ENCODE measurements around the gene CLPTM1L.

The CLPTM1L gene

DNA sequence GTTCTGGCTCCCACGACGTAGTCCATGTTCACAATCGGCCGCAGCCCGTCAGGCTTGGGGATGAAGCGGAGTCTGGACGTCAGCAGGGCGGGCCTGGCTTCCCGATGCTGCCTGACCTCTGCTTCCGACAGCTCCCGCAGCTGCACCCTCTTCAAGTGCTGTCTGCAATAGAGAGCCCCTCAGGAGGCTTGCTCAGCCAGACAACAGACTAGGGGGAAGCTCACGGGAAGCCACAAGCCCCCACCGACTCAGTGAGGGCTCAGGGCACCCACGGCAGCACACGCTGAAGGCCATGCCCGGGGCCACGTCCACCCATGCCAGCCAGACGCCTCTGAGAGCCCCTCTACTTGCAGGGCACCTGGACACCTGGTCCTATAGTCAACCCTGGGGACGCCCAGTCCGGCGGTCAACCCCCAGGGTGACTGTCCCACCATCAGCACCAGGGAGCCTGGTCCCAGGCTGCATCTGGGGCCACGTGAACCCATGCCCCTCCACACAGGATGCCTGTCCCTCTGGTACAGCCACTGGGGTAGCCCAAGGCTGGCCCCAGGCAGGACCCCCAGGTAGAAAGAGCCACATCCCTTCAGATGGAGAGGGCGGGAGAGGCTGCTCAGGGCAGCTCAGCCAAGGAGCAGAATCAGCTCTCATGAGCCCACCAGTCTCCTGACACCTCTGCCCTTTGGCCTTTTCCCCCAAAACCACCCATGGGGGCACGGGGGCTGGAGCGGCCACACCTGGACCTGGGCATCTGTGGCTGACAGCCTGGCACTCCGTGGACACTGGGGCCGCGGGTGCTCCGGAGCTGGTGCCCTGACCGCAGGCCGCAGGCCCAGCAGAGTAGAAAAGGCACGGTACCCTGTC lies 64.5 kb downstream of the CLPTM1L start:
- Histone ChIP-seq H3K9ac (ENCODE audit: insufficient read length, low read depth) (no peak overlapping the region), H3K27me3 (ENCODE audit: insufficient read depth, insufficient read length) (no peaks in the 10 kb centered on the region), H3K4me1 (ENCODE audit: insufficient read depth, insufficient read length) (no peaks in the 10 kb centered on the region), H3K36me3 (ENCODE audit: insufficient read depth, insufficient read length, low read length) (peaks cover 11% of the 10 kb centered on the region), H3K9me3 (ENCODE audit: insufficient read depth, low read length) (no peaks in the 10 kb centered on the region), H3K4me3 (ENCODE audit: insufficient read length, low read depth) (no peak overlapping the region)
- TF ChIP-seq ZNF274 (IDR thresholded peaks at IDR 0.05; ENCODE audit: low read depth, low read length): no peak
- no peak for TF ChIP-seq YY1 (IDR thresholded peaks at IDR 0.05; ENCODE audit: insufficient read depth, insufficient read length)
- no peak for TF ChIP-seq SUZ12 (IDR thresholded peaks at IDR 0.05; ENCODE audit: extremely low read depth, insufficient read depth, insufficient read length)
- DNase-seq (ENCODE audit: low read depth, low spot score): no peak

DNA sequence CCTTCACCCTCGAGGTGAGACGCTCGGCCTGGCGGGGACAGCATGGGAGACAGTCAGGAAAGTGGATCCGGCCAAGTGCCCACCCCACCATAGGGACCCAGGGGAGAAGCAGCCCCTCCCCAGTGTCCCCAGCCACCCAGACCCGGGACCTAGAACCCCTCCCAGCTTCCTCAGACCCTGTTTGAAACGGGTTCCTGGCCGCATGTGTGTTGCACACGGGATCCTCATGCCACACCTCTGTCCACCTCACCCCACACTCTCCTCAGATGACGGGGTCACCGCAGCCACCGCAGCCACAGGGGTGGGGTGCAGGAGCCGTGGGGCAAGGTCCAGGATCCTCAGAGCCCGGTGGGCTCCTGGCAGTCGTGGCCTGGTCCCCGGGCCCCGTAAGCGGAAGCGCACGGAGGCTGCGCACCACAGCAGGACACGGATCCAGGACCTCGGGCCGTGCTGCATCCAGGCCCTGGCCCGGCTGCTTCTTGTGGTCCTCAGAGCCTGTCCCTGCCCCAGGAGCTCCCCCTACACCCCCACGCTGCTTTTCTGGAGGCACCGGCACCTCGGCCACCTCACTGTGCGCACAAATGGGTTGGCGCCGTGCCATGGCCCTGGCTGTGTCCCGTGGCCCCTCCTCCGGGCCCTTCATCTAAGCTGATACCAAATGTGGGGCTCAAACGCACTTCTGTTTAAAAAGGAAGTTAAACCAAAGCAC lies 65.3 kb downstream of the CLPTM1L start:
- DNase-seq (ENCODE audit: low read depth, low spot score): no peak
- Histone ChIP-seq H3K36me3 (ENCODE audit: insufficient read depth, insufficient read length, low read length) (peaks cover 11% of the 10 kb centered on the region), H3K9ac (ENCODE audit: insufficient read length, low read depth) (no peak overlapping the region), H3K27me3 (ENCODE audit: insufficient read depth, insufficient read length) (no peaks in the 10 kb centered on the region), H3K4me3 (ENCODE audit: insufficient read length, low read depth) (no peak overlapping the region), H3K4me1 (ENCODE audit: insufficient read depth, insufficient read length) (no peaks in the 10 kb centered on the region), H3K9me3 (ENCODE audit: insufficient read depth, low read length) (no peaks in the 10 kb centered on the region)
- TF ChIP-seq SUZ12 (IDR thresholded peaks at IDR 0.05; ENCODE audit: extremely low read depth, insufficient read depth, insufficient read length) (no peak), YY1 (IDR thresholded peaks at IDR 0.05; ENCODE audit: insufficient read depth, insufficient read length) (no peak), ZNF274 (IDR thresholded peaks at IDR 0.05; ENCODE audit: low read depth, low read length) (no peak)

DNA sequence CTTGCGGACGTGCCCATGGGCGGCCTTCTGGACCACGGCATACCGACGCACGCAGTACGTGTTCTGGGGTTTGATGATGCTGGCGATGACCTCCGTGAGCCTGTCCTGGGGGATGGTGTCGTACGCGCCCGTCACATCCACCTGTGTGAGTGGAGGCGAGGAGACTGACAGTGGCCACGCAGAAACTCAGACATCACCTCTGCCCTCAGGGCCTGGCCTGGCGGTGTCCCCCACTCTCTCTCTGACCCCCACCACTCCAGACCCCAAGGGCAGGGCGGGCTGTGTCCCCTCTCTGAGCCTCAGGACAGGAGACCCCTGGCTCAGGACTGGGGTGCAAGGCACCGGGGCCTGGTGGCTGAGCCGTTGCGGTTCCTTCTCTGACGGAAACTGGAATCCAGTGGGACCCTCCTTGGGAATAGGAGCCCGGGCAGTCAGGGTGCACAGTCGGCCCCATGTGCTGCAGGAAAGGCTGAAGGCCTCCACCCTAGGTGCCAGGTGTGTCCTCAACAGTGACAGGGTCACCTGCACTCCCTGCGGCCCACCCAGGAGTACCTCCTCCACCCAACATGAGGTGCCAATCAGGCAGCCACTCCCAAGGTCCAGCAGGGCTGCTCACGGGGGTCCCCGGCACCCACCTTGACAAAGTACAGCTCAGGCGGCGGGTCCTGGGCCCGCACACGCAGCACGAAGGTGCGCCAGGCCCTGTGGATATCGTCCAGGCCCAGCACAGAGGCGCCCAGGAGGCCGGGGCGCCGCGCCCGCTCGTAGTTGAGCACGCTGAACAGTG lies 66.0 kb downstream of the CLPTM1L start:
- no peak for DNase-seq (ENCODE audit: low read depth, low spot score)
- Histone ChIP-seq H3K27me3 (ENCODE audit: insufficient read depth, insufficient read length) (no peaks in the 10 kb centered on the region), H3K9ac (ENCODE audit: insufficient read length, low read depth) (no peak overlapping the region), H3K9me3 (ENCODE audit: insufficient read depth, low read length) (no peaks in the 10 kb centered on the region), H3K4me3 (ENCODE audit: insufficient read length, low read depth) (no peak overlapping the region), H3K4me1 (ENCODE audit: insufficient read depth, insufficient read length) (no peaks in the 10 kb centered on the region), H3K36me3 (ENCODE audit: insufficient read depth, insufficient read length, low read length) (peaks cover 11% of the 10 kb centered on the region)
- TF ChIP-seq ZNF274 (IDR thresholded peaks at IDR 0.05; ENCODE audit: low read depth, low read length): no peak
- no peak for TF ChIP-seq SUZ12 (IDR thresholded peaks at IDR 0.05; ENCODE audit: extremely low read depth, insufficient read depth, insufficient read length)

DNA sequence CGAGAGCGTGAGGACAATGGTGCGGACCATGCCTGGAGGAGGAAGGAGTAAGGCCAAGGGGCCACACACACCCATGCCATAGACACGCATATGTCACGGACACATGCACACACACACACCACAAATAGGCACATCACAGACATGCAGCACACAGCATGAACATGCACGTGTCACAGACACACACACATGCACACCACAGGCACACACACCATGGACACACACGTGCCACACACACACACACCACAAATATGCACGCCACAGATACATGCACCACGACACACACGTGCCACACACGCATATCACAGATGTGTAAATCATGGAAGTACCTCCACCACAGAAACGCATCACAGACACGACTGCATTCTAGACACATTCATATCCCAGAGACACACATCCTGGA lies 66.7 kb downstream of the CLPTM1L start:
- H3K36me3 ChIP-seq (ENCODE audit: insufficient read depth, insufficient read length, low read length): peaks cover 11% of the 10 kb centered on the region

DNA sequence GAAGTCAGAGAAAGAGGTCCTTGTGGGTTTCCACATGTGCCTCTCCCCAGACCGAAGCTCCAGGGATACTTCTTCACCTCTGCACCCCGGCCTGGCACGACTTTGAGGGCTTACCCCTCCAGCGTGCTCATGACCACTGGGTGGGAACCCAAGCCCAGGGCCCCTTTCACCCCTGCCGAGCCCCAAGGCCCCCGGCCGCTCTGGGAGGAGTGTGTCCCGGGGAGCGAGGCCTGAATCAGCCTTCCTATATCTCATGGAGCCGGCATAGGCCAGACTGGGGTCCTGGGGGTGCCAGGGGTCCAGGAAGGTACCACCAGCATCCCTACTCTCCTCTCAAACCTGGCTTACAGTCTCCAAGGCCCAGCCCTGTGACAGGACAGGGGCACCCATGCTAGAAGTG lies 67.1 kb downstream of the CLPTM1L start:
- no peaks in the 10 kb centered on the region for H3K9me3 ChIP-seq (ENCODE audit: insufficient read depth, low read length)
- no peaks in the 10 kb centered on the region for H3K27me3 ChIP-seq (ENCODE audit: insufficient read depth, insufficient read length)
- peaks cover 11% of the 10 kb centered on the region for H3K36me3 ChIP-seq (ENCODE audit: insufficient read depth, insufficient read length, low read length)
- DNase-seq (ENCODE audit: low read depth, low spot score): no peak
- no peak overlapping the region for H3K9ac ChIP-seq (ENCODE audit: insufficient read length, low read depth)
- no peak overlapping the region for H3K4me3 ChIP-seq (ENCODE audit: insufficient read length, low read depth)
- TF ChIP-seq ZNF274 (IDR thresholded peaks at IDR 0.05; ENCODE audit: low read depth, low read length) (no peak), YY1 (IDR thresholded peaks at IDR 0.05; ENCODE audit: insufficient read depth, insufficient read length) (no peak), SUZ12 (IDR thresholded peaks at IDR 0.05; ENCODE audit: extremely low read depth, insufficient read depth, insufficient read length) (no peak)
- no peaks in the 10 kb centered on the region for H3K4me1 ChIP-seq (ENCODE audit: insufficient read depth, insufficient read length)

More for the DNA sequence above, 66.7 kb downstream of the CLPTM1L start:
- no peaks in the 10 kb centered on the region for H3K9me3 ChIP-seq (ENCODE audit: insufficient read depth, low read length)
- no peaks in the 10 kb centered on the region for H3K4me1 ChIP-seq (ENCODE audit: insufficient read depth, insufficient read length)
- H3K27me3 ChIP-seq (ENCODE audit: insufficient read depth, insufficient read length): no peaks in the 10 kb centered on the region
- DNase-seq (ENCODE audit: low read depth, low spot score): no peak
- TF ChIP-seq YY1 (IDR thresholded peaks at IDR 0.05; ENCODE audit: insufficient read depth, insufficient read length) (no peak), ZNF274 (IDR thresholded peaks at IDR 0.05; ENCODE audit: low read depth, low read length) (no peak), SUZ12 (IDR thresholded peaks at IDR 0.05; ENCODE audit: extremely low read depth, insufficient read depth, insufficient read length) (no peak)
- no peak overlapping the region for H3K9ac ChIP-seq (ENCODE audit: insufficient read length, low read depth)
- H3K4me3 ChIP-seq (ENCODE audit: insufficient read length, low read depth): no peak overlapping the region

DNA sequence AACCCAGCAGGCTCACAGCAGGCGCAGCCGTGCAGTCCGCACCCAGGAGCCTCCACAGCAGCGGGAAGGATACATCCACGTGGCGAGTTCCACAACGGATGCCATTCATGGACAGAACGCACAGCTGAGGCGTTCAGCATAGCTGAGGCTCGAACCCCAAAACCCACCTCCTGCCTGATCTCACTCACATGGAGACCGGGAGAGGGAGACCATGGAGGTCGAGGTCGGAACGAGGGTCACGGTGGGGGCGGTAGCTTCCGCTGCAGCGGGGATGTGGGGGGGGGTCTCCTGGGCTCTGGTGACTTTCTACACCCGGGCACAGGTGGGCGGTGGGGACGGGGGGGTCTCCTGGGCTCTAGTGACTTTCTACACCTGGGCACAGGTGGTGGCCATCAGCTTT lies 67.6 kb downstream of the CLPTM1L start:
- Histone ChIP-seq H3K4me3 (ENCODE audit: insufficient read length, low read depth) (no peak overlapping the region), H3K36me3 (ENCODE audit: insufficient read depth, insufficient read length, low read length) (peaks cover 11% of the 10 kb centered on the region), H3K27me3 (ENCODE audit: insufficient read depth, insufficient read length) (no peaks in the 10 kb centered on the region), H3K9me3 (ENCODE audit: insufficient read depth, low read length) (no peaks in the 10 kb centered on the region), H3K4me1 (ENCODE audit: insufficient read depth, insufficient read length) (no peaks in the 10 kb centered on the region), H3K9ac (ENCODE audit: insufficient read length, low read depth) (no peak overlapping the region)
- no peak for DNase-seq (ENCODE audit: low read depth, low spot score)
- TF ChIP-seq ZNF274 (IDR thresholded peaks at IDR 0.05; ENCODE audit: low read depth, low read length) (no peak), YY1 (IDR thresholded peaks at IDR 0.05; ENCODE audit: insufficient read depth, insufficient read length) (no peak), SUZ12 (IDR thresholded peaks at IDR 0.05; ENCODE audit: extremely low read depth, insufficient read depth, insufficient read length) (no peak)

All from NT2/D1 (cell line).